Measurements from ENCODE around the gene CENPK. TPM values are rescaled to one million over a fixed set of nuclear protein-coding genes. Genes with fewer than 3 reads are reported as not detected.
A peak's percentile ranks its signal among the peaks of the same experiment; 100 is the strongest.

The CENPK gene
- total RNA-seq, 1 donor from 2014 or later, result 7.0 TPM

DNA sequence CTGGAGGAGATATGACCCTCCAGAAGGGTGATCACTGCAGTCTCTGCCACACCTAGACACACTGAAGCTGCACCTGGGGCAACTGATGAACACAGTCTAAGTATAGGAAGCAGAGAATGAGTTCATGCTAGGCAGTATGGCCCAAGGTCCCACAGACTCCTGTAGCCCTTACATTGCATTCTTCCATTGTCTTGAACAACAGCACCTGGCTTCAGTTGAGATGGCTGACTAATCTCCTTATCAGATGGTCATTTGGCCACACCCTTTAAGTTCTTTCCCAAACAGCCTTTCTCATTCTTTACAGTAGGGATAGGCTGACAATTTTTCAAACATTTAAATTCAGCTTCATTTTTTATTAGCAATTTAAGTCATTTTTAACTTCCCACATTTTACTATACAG lies 23.1 kb downstream of the CENPK start:
- no peak overlapping the region for H3K9ac ChIP-seq (ENCODE audit: low read length)
- Mint-ChIP-seq H3K27me3 (ENCODE audit: low read depth, unreplicated experiment) (no peaks in the 10 kb centered on the region), H3K4me3 (ENCODE audit: unreplicated experiment) (no peak overlapping the region), H3K36me3 (ENCODE audit: low read depth, unreplicated experiment) (no peaks in the 10 kb centered on the region), H3K27ac (ENCODE audit: unreplicated experiment) (no peak overlapping the region), H3K9me3 (ENCODE audit: unreplicated experiment) (no peaks in the 10 kb centered on the region), H3K4me1 (ENCODE audit: low read depth, unreplicated experiment) (peaks cover 3% of the 10 kb centered on the region)
- H3K4me1 ChIP-seq (ENCODE audit: insufficient read depth, low read length), result no peaks in the 10 kb centered on the region
- no peaks in the 10 kb centered on the region for H3K79me2 ChIP-seq (ENCODE audit: insufficient read depth, low read length)
- TF ChIP-seq, protein P1, sequence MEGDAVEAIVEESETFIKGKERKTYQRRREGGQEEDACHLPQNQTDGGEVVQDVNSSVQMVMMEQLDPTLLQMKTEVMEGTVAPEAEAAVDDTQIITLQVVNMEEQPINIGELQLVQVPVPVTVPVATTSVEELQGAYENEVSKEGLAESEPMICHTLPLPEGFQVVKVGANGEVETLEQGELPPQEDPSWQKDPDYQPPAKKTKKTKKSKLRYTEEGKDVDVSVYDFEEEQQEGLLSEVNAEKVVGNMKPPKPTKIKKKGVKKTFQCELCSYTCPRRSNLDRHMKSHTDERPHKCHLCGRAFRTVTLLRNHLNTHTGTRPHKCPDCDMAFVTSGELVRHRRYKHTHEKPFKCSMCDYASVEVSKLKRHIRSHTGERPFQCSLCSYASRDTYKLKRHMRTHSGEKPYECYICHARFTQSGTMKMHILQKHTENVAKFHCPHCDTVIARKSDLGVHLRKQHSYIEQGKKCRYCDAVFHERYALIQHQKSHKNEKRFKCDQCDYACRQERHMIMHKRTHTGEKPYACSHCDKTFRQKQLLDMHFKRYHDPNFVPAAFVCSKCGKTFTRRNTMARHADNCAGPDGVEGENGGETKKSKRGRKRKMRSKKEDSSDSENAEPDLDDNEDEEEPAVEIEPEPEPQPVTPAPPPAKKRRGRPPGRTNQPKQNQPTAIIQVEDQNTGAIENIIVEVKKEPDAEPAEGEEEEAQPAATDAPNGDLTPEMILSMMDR (IDR thresholded peaks at IDR 0.05; ENCODE audit: insufficient read depth, low read depth, low read length), result no peak
- no peak for TF ChIP-seq EZH2 (IDR thresholded peaks at IDR 0.05; ENCODE audit: insufficient read depth, low read length)
- no peak overlapping the region for H3K4me2 ChIP-seq (ENCODE audit: low read length)
- no peaks in the 10 kb centered on the region for H3K9me3 ChIP-seq (ENCODE audit: insufficient read depth, low read depth, low read length)
- DNase-seq (ENCODE audit: low read depth), result peak; percentile 16
- H2AFZ ChIP-seq (ENCODE audit: low read depth, low read length), result no peak overlapping the region
- H3K4me3 ChIP-seq (ENCODE audit: insufficient read depth, low read depth, low read length), result no peak overlapping the region
- no peak overlapping the region for H3K27ac ChIP-seq (ENCODE audit: low read depth, low read length)
- H3K27me3 ChIP-seq (ENCODE audit: insufficient read depth, low read length), result no peaks in the 10 kb centered on the region
- FAIRE-seq, result no peak
- no peaks in the 10 kb centered on the region for H4K20me1 ChIP-seq (ENCODE audit: insufficient read depth, low read length)
- H3K36me3 ChIP-seq (ENCODE audit: insufficient read depth, low read length), result peaks cover 3% of the 10 kb centered on the region

DNA sequence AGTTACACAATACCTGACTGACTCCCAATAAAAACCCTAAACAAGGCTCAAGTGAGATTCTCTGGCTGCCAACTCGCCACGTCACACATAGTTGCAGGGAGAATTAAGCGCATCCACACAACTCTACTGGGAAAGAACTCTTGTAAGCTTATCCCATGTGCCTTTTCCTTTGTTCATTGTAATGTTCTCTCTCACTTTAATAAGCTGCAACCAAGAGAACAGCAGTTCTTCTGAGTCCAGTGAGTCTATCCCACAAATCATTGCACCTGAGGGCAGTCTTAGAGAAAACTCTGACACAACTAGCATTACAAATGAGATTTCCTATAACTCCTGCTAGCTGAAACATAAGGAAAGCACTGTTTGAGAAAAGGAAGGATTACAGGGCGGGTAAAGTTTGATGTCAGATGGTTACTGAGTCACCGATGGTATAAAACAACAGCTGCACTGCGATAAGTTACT lies 27.4 kb downstream of the CENPK start:
- H3K27ac ChIP-seq (ENCODE audit: low read depth, low read length), result peak overlapping the region; percentile 1
- H3K4me2 ChIP-seq (ENCODE audit: low read length), result no peak overlapping the region
- H3K9me3 ChIP-seq (ENCODE audit: insufficient read depth, low read depth, low read length), result no peaks in the 10 kb centered on the region
- no peaks in the 10 kb centered on the region for H3K9me3 Mint-ChIP-seq (ENCODE audit: unreplicated experiment)
- FAIRE-seq, result no peak
- H4K20me1 ChIP-seq (ENCODE audit: insufficient read depth, low read length), result no peaks in the 10 kb centered on the region
- H3K27me3 ChIP-seq (ENCODE audit: insufficient read depth, low read length), result no peaks in the 10 kb centered on the region
- H3K9ac ChIP-seq (ENCODE audit: low read length), result no peak overlapping the region
- H3K79me2 ChIP-seq (ENCODE audit: insufficient read depth, low read length), result no peaks in the 10 kb centered on the region
- peak; percentile 27 for DNase-seq (ENCODE audit: low read depth)
- peak overlapping the region; percentile 11 for H2AFZ ChIP-seq (ENCODE audit: low read depth, low read length)
- H3K4me1 ChIP-seq (ENCODE audit: insufficient read depth, low read length), result no peaks in the 10 kb centered on the region
- H3K4me3 Mint-ChIP-seq (ENCODE audit: unreplicated experiment), result no peak overlapping the region
- H3K27me3 Mint-ChIP-seq (ENCODE audit: low read depth, unreplicated experiment), result no peaks in the 10 kb centered on the region
- H3K4me3 ChIP-seq (ENCODE audit: insufficient read depth, low read depth, low read length), result no peak overlapping the region
- H3K36me3 Mint-ChIP-seq (ENCODE audit: low read depth, unreplicated experiment), result no peaks in the 10 kb centered on the region
- H3K27ac Mint-ChIP-seq (ENCODE audit: unreplicated experiment), result no peak overlapping the region
- H3K36me3 ChIP-seq (ENCODE audit: insufficient read depth, low read length), result peaks cover 3% of the 10 kb centered on the region
- TF ChIP-seq, protein P1 (IDR thresholded peaks at IDR 0.05; ENCODE audit: insufficient read depth, low read depth, low read length), result no peak
- TF ChIP-seq EZH2 (IDR thresholded peaks at IDR 0.05; ENCODE audit: insufficient read depth, low read length), result no peak
- peaks cover 5% of the 10 kb centered on the region for H3K4me1 Mint-ChIP-seq (ENCODE audit: low read depth, unreplicated experiment)

DNA sequence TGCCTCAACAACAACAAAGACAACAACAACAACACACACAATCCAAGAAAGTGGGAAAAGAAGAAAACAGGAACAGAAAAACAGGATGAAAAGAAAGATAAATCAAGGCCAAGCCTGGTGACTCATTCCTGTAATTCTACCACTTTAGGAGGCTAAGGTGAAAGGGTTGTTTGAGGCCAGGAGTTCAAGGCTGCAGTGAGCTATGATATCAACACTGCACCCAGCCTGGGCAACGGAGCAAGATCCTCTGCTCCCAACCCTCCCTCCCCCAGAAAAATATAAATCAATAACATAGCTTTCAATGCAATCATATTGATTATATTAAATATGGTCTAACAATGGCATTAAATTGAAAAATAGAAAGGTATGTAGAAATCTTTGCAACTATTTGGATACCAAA lies 32.1 kb downstream of the CENPK start:
- Histone ChIP-seq H3K4me2 (ENCODE audit: low read length) (no peak overlapping the region), H4K20me1 (ENCODE audit: insufficient read depth, low read length) (no peaks in the 10 kb centered on the region), H3K4me3 (ENCODE audit: insufficient read depth, low read depth, low read length) (no peak overlapping the region), H2AFZ (ENCODE audit: low read depth, low read length) (no peak overlapping the region), H3K27me3 (ENCODE audit: insufficient read depth, low read length) (no peaks in the 10 kb centered on the region), H3K36me3 (ENCODE audit: insufficient read depth, low read length) (peaks cover 3% of the 10 kb centered on the region), H3K4me1 (ENCODE audit: insufficient read depth, low read length) (no peaks in the 10 kb centered on the region), H3K79me2 (ENCODE audit: insufficient read depth, low read length) (no peaks in the 10 kb centered on the region), H3K27ac (ENCODE audit: low read depth, low read length) (no peak overlapping the region), H3K9me3 (ENCODE audit: insufficient read depth, low read depth, low read length) (no peaks in the 10 kb centered on the region), H3K9ac (ENCODE audit: low read length) (no peak overlapping the region)
- FAIRE-seq (no peak), DNase-seq (ENCODE audit: low read depth) (no peak)
- Mint-ChIP-seq H3K36me3 (ENCODE audit: low read depth, unreplicated experiment) (no peaks in the 10 kb centered on the region), H3K27me3 (ENCODE audit: low read depth, unreplicated experiment) (no peaks in the 10 kb centered on the region), H3K27ac (ENCODE audit: unreplicated experiment) (no peak overlapping the region), H3K9me3 (ENCODE audit: unreplicated experiment) (no peaks in the 10 kb centered on the region), H3K4me1 (ENCODE audit: low read depth, unreplicated experiment) (peaks cover 5% of the 10 kb centered on the region), H3K4me3 (ENCODE audit: unreplicated experiment) (no peak overlapping the region)
- TF ChIP-seq, protein P1 (IDR thresholded peaks at IDR 0.05; ENCODE audit: insufficient read depth, low read depth, low read length), result no peak
- no peak for TF ChIP-seq EZH2 (IDR thresholded peaks at IDR 0.05; ENCODE audit: insufficient read depth, low read length)
